AG09319 (cell line): ENCODE measurements around the gene RGS12.

Experiments used
- DNase-seq: peaks from one replicate; pipeline ENCODE4 v3.0.0-alpha.2; 2010; ENCODE audit warnings: low read depth; ENCODE audit errors: extremely low read depth
- TF ChIP-seq, protein P1 (sequence below): IDR thresholded peaks from 2 replicates; pipeline ENCODE4 v1.5.1; 2011; ENCODE audit warnings: low read depth, mild to moderate bottlenecking, inconsistent platforms, low read length, moderate library complexity

The RGS12 gene

DNA sequence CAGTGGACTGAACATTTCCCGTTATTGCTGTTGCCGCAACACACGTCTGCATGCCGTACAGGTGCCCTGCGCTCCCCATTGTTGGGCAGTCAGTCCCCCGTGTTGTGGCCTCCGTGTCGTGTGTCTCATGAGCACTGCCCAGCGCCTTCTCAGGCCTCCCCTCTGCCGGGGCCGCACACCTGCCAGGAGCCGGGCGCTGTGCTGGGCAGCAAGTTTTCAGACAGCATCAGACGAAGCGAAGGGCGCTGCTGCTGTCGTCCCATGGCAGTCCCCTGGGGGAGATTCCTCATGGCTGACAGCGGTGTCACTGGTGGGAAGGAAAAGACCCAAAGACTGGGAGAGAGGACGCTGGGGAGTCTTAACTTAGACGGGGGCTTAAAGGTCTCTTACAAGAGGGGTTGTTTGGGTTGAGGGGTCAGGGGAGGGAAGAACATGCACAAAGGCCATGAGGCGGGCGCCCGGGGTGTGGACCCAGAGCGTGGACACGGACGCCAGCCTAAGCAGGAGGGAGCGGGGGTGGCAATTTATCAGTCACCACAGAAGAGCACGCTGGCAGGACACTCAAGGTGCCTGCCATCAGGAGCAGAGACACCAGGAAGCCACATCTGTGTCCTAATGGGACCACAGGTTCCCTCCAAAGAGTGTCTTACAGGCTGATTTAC, 47.3 kb downstream of the RGS12 start:
- TF ChIP-seq, protein P1, sequence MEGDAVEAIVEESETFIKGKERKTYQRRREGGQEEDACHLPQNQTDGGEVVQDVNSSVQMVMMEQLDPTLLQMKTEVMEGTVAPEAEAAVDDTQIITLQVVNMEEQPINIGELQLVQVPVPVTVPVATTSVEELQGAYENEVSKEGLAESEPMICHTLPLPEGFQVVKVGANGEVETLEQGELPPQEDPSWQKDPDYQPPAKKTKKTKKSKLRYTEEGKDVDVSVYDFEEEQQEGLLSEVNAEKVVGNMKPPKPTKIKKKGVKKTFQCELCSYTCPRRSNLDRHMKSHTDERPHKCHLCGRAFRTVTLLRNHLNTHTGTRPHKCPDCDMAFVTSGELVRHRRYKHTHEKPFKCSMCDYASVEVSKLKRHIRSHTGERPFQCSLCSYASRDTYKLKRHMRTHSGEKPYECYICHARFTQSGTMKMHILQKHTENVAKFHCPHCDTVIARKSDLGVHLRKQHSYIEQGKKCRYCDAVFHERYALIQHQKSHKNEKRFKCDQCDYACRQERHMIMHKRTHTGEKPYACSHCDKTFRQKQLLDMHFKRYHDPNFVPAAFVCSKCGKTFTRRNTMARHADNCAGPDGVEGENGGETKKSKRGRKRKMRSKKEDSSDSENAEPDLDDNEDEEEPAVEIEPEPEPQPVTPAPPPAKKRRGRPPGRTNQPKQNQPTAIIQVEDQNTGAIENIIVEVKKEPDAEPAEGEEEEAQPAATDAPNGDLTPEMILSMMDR: no peak
- DNase-seq: no peak

DNA sequence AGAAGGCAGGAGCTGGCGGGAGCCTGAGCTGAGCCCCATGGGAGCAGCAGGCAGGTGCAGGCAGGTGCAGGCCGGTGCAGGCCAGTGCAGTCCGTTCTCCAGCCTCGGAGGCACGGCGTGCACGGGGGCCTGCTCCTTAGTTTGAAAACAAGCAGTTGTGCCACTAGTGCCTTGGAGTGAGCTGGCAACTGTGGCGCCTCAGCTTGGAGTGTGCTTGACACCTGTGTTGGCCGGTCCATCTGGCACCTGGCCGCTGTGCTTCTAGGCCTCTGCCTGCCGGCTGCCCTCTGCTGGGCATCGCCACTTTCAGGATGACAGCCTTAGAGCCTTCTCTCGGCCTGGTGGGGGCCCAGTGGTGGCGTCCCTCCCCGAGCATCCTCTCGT, 47.9 kb downstream of the RGS12 start:
- no peak for DNase-seq
- TF ChIP-seq, protein P1: no peak

DNA sequence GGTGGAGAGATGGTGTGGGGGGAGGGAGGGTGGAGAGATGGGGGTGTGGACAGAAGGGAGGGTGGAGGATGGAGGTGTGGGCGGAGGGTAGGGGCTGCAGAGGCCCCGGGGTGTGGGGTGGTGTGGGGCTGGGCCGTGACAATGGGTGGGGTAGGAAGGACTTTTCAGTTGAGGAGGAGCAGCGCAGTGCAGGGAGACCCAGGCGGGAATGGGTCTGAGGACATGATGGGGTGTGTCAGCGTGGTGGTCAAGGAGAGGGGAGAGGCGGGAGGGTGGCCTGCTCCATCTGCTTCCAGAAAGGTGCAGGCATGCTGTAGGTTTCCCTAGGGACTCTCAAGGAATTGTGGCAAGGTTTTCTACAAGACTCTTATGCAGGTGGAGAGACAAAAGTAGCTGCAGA, 48.9 kb downstream of the RGS12 start:
- no peak for DNase-seq
- TF ChIP-seq, protein P1: no peak

DNA sequence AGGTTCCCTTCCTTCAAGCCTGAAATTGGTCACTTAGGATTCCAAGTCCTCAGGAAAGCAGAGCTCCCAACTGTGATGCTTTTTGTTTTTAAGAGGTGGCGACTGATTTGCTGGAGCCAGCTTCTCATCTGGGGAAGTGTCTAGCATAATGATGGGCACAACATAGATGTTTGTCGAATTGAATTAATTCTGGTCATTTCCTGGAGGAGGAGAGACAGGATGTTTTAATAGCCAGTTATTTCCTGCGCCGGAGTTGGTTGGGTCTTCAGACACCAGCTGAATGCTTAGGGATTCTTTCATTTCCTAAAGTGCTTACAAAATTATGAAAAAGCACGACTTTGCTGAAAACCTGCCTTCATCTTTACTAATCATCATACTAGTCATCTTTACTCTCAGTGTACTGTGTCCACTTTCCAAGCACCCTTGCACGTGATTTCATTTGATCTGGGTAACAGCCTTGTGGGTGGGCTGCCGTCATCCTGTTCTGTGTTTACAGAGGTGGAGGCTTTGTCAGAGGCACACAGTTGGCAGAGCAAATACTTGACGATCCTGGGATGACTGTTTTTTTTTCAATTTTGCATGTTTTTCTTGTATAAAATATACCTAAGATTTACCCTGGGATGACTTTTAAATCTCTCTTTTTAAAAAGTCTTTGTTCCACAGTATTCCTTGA, 49.5 kb downstream of the RGS12 start:
- peak; percentile 35 for DNase-seq
- TF ChIP-seq, protein P1: no peak
